Astrocyte of the spinal cord (primary cell): ENCODE results near the gene GBP1.
"Not testable (repeated sequence)": the region's sequence is repeated elsewhere in the genome, so short reads cannot be mapped to it uniquely, and the experiment has no call there.

Experiments
- DNase-seq: peaks from one replicate; pipeline ENCODE4 v3.0.0; 2011; ENCODE audit warnings: low read depth, low spot score
- H3K4me3 ChIP-seq: 2 replicates; pipeline ENCODE4 v1.5.1; 2011; ENCODE audit warnings: low read depth, mild to moderate bottlenecking, low read length, moderate library complexity
- CTCF ChIP-seq: IDR thresholded peaks from 2 replicates; pipeline ENCODE4 v1.5.1; 2012; ENCODE audit warnings: low read depth, mild to moderate bottlenecking, low read length, inconsistent platforms
- in situ Hi-C: cut with HindIII; loops from 2 replicates; pipeline ENCODE4 v1.10.0; 2017; ENCODE audit warnings: low sequenced_read_pairs

The GBP1 gene

DNA sequence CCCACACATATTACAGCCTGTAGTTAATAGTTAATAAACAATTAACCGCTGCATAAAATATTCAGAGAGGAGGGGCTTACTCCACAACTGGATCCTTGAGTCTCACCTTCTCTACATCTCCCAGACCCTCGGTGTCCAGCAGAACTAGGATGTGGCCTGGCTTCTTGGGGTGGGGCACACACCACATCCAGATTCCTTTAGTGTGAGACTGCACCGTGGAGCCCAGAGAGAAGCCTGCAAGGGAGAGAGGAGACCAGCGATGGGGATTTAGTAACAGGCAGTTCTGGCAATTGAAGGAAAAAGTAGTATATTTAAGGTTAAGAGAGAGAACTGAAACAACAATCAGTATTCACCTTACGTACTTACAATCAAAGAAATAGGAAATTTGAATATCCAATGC, 4.9 kb downstream of the GBP1 start:
- in situ Hi-C loops = no loop called here
- H3K4me3 ChIP-seq = no peak overlapping the region
- DNase-seq = no peak
- TF ChIP-seq CTCF = no peak

DNA sequence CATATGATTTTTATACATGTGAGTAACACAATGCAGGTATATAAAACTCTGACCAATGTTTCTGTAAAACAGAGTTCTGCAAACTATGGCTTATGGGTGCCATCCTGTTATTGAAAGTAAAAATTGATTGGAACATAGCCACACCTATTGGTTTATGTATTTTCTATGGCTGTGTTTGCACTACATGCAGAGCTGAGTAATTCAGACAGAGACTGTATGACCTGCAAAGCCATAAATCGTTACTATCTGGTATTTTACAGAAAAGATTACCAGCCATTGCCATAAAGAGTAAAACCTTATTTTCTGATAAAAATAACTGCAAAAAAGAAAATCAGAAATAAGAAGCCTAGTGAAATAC, 13.1 kb downstream of the GBP1 start:
- in situ Hi-C loops = no loop called here
- TF ChIP-seq CTCF = no peak
- no peak for DNase-seq

DNA sequence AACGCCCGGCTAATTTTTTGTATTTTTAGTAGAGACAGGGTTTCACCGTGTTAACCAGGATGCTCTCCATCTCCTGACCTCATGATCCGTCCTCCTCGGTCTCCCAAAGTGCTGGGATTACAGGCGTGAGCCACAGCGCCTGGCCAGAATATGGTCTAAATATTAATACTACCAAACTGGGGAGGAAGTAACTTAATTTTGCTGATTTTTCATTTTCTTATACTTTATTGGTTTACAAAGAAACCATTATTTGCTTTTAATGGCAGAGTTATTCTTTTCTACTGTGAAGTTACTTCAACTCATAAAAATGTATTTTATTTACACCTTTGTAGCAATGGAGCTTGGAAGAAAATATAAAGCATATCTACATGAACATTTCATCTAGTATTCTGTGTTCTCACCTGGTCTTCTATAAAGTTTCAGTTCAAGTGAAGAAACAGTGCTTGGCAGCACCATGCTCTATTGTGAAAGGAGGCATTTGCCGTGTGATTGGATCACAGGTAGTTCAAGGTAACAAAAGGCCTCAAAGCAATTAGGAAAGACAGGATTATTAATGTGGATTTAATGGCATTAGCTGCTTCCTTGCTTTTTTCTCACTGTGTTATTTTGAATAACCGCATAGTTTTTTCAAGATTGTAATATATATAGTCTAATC, 13.6 kb downstream of the GBP1 start:
- no peak overlapping the region for H3K4me3 ChIP-seq
- no peak for TF ChIP-seq CTCF
- DNase-seq = no peak
- in situ Hi-C loops = no loop called here

More for the DNA sequence above, 13.1 kb downstream of the GBP1 start:
- no peak overlapping the region for H3K4me3 ChIP-seq

DNA sequence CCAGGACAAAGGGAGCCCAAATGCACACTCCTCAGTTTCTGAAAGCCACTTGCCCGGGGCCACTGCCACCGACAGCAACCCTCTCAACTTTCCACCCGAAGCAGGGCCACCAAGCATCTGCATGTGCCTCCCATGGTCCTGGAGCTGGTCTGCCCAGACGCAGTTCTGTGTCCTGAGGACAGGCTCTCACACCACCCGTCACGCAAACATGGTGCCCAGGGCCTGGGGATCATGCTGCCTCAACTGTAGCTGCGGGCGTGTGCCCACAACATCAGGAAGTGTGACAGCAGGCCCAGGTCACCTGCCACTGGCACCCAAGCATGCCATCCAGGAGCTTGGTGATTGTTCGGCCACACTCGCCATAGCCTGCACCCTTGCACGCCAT, 14.4 kb downstream of the GBP1 start:
- DNase-seq = no peak
- no peak overlapping the region for H3K4me3 ChIP-seq
- no peak for TF ChIP-seq CTCF
- in situ Hi-C loops = no loop called here

- DNase-seq, in situ Hi-C loops, H3K4me3 ChIP-seq: not testable (repeated sequence)
Measured at GRCh38 chr1:89049901-89050648, 14.9 kb downstream of the GBP1 start.

GRCh38 chr1:89049187-89049586, 15.8 kb downstream of the GBP1 start:
- H3K4me3 ChIP-seq, in situ Hi-C loops, DNase-seq: not testable (repeated sequence)

DNA sequence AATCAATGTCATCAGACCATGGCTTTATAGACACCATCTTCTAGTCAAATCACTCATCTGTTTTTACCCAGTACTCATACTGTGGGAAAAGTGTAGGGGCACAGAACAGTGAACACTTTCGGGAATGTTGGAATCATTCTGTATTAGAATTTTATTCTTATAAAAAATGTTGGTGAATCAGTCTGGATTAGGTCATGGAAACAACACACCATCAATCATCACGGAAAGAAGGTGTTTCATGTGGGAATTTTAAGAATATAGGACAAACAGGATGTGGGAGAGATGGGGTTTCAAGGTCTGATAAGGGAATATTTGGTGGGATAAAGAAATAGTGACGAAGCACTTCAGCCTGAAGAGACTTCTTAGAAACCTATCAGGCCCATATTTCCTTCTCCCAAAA, 17.3 kb downstream of the GBP1 start:
- in situ Hi-C loops = no loop called here
- no peak overlapping the region for H3K4me3 ChIP-seq
- TF ChIP-seq CTCF = no peak
- DNase-seq = peak; percentile 24

DNA sequence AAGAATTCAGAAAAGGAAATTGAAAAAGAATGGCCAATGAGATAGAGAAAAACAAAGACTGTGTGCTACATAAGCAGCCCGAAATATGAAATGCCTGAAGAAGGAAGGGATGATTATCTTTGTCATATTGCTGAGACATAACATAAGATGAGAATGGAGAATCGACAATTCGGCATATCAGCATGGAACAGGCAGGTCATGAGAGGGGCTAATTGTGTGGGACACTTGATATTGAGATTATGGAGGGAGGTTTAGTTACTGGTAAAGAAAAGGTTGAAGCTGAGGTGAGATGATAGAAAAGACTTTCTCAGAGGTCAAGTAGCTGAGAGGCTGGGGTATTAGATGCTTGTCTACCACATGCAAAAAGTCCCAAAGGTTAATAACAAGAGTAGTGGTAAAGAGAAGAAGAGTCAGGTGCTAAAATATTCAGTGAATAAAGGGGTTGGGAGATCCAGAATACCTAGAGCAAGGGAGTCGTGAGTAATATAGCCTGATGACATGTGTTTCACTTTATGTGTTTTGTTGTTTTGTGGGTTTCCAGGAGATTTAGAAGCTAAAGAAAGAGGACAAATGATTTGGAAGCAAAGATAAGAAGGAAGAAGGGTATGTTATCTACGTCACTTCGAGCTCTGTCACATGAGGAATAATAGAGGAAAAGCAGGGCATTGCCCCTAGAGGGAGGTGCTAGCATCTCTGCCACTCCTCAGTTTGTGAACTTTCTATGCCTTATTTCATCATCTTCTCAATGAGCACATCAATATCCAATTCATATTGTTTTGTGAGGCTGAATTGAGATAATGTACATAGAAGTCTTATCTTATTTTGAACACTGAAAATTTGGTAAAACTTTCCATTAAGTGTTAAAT, 18.5 kb downstream of the GBP1 start:
- DNase-seq, in situ Hi-C loops, H3K4me3 ChIP-seq: not testable (repeated sequence)
